ENCODE results near the gene ARHGAP25. TPM values are rescaled to one million over a fixed set of nuclear protein-coding genes. Genes with fewer than 3 reads are reported as not detected.

The ARHGAP25 gene
- total and polyA plus RNA-seq, 2 experiments from 2014 or later = 1.9 to 2.0 TPM

- TF ChIP-seq REST (IDR thresholded peaks at IDR 0.05; ENCODE audit: unreplicated experiment) = no peak
- TF ChIP-seq STAT1 (IDR thresholded peaks at IDR 0.05; ENCODE audit: unreplicated experiment) = no peak
- no peak for TF ChIP-seq CREB1 (CRISPR knock-in tag; IDR thresholded peaks at IDR 0.05; ENCODE audit: low read depth)
- no peak for TF ChIP-seq NANOG (IDR thresholded peaks at IDR 0.05; ENCODE audit: borderline replicate concordance)
- TF ChIP-seq ZNF114 (CRISPR knock-in tag; IDR thresholded peaks at IDR 0.05) = no peak
- TF ChIP-seq EZH2phosphoT487 (IDR thresholded peaks at IDR 0.05; ENCODE audit: unreplicated experiment) = no peak
Measured at GRCh38 chr2:68717305-68717661, 17.3 kb upstream of the ARHGAP25 start (continued).

- Histone ChIP-seq H3K9me2 (ENCODE audit: insufficient read depth) (peaks cover 2% of the 10 kb centered on the region; the same call in 1 of the 2 replicates), H3K27me3 (ENCODE audit: insufficient read depth) (no peaks in the 10 kb centered on the region), H3K4me3 (no peak overlapping the region), H3K4me1 (ENCODE audit: insufficient read depth) (no peaks in the 10 kb centered on the region), H3K4me2 (no peak overlapping the region), H2AFZ (no peak overlapping the region), H3K36me3 (ENCODE audit: insufficient read depth) (no peaks in the 10 kb centered on the region), H3K79me2 (replicated peaks; ENCODE audit: insufficient read depth) (no peaks in the 10 kb centered on the region), H3F3A (replicated peaks; ENCODE audit: low read depth) (no peaks in the 10 kb centered on the region), H4K20me1 (replicated peaks; ENCODE audit: insufficient read depth) (no peaks in the 10 kb centered on the region), H3K27ac (ENCODE audit: low read depth) (no peak overlapping the region)
- TF ChIP-seq CREB1 (CRISPR knock-in tag; IDR thresholded peaks at IDR 0.05; ENCODE audit: low read depth) = no peak
- TF ChIP-seq NANOG (IDR thresholded peaks at IDR 0.05; ENCODE audit: borderline replicate concordance) = no peak
- no peak for TF ChIP-seq ZNF114 (CRISPR knock-in tag; IDR thresholded peaks at IDR 0.05)
- no peak for TF ChIP-seq REST (IDR thresholded peaks at IDR 0.05; ENCODE audit: unreplicated experiment)
- no peak for TF ChIP-seq EZH2 (IDR thresholded peaks at IDR 0.05; ENCODE audit: low read depth, unreplicated experiment)
- TF ChIP-seq EZH2phosphoT487 (IDR thresholded peaks at IDR 0.05; ENCODE audit: unreplicated experiment) = no peak
- Mint-ChIP-seq H3K27me3 (ENCODE audit: insufficient read depth, low read depth, poor library complexity) (peaks cover 3% of the 10 kb centered on the region), H3K4me1 (peaks cover 7% of the 10 kb centered on the region; the same call in 2 of the 3 replicates), H3K9me3 (no peaks in the 10 kb centered on the region), H3K4me3 (no peak overlapping the region), H3K27ac (no peak overlapping the region), H3K36me3 (ENCODE audit: low read depth) (no peaks in the 10 kb centered on the region)
- ATAC-seq = no peak
- no peak for DNase-seq (ENCODE audit: low spot score)
Measured at GRCh38 chr2:68719912-68720311, 14.7 kb upstream of the ARHGAP25 start.
